HG02759 (cell line): Measurements from ENCODE around the gene ANO10.
"Not testable (repeated sequence)": the region's sequence is repeated elsewhere in the genome, so short reads cannot be mapped to it uniquely, and the experiment has no call there.

Source experiments
- ATAC-seq: cut with Tn5 transposase; IDR thresholded peaks from one replicate; pipeline ENCODE4 v1.9.1; 2021; ENCODE audit warnings: mild to moderate bottlenecking, moderate library complexity; ENCODE audit not compliant: unreplicated experiment

Gene ANO10

GRCh38 chr3:43388175-43388574, 233.6 kb downstream of the ANO10 start:
- ATAC-seq = no peak

- ATAC-seq = no peak
Observed at GRCh38 chr3:43379343-43379742, 242.5 kb downstream of the ANO10 start.

- ATAC-seq = no peak
Observed at GRCh38 chr3:43378066-43378935, 243.5 kb downstream of the ANO10 start.

- ATAC-seq = no peak
Observed at GRCh38 chr3:43373560-43373928, 248.3 kb downstream of the ANO10 start.

- no peak for ATAC-seq
Observed at GRCh38 chr3:43372809-43373559, 248.8 kb downstream of the ANO10 start.

- ATAC-seq = no peak
Observed at GRCh38 chr3:43372007-43372740, 249.6 kb downstream of the ANO10 start.

GRCh38 chr3:43371494-43371893, 250.3 kb downstream of the ANO10 start:
- no peak for ATAC-seq

- ATAC-seq = no peak
Observed at GRCh38 chr3:43370293-43370980, 251.4 kb downstream of the ANO10 start.

- no peak for ATAC-seq
Observed at GRCh38 chr3:43369404-43370292, 252.2 kb downstream of the ANO10 start.

GRCh38 chr3:43366885-43367284, 254.9 kb downstream of the ANO10 start:
- no peak for ATAC-seq

- ATAC-seq = no peak
Observed at GRCh38 chr3:43366481-43366880, 255.3 kb downstream of the ANO10 start.

GRCh38 chr3:43365601-43366305, 256.1 kb downstream of the ANO10 start:
- ATAC-seq = no peak

GRCh38 chr3:43364926-43365325, 256.9 kb downstream of the ANO10 start:
- ATAC-seq = no peak

- no peak for ATAC-seq
Observed at GRCh38 chr3:43364494-43364893, 257.3 kb downstream of the ANO10 start.

GRCh38 chr3:43363621-43364266, 258.1 kb downstream of the ANO10 start:
- ATAC-seq = no peak

GRCh38 chr3:43362961-43363360, 258.9 kb downstream of the ANO10 start:
- no peak for ATAC-seq

- ATAC-seq = no peak
Observed at GRCh38 chr3:43362183-43362582, 259.6 kb downstream of the ANO10 start.

GRCh38 chr3:43361077-43361476, 260.7 kb downstream of the ANO10 start:
- ATAC-seq = no peak

- ATAC-seq = not testable (repeated sequence)
Observed at GRCh38 chr3:43356033-43356432, 265.8 kb downstream of the ANO10 start.
